GM10266 (cell line): ENCODE data around the gene OGDH.
"Not testable (repeated sequence)": the region's sequence is repeated elsewhere in the genome, so short reads cannot be mapped to it uniquely, and the experiment has no call there.

Experiments used
- DNase-seq: peaks from one replicate; pipeline ENCODE4 v3.0.0; 2012; ENCODE audit errors: extremely low spot score
- TF ChIP-seq, protein P1 (sequence below): IDR thresholded peaks from 2 replicates; pipeline ENCODE4 v1.5.1; 2012; ENCODE audit warnings: mild to moderate bottlenecking, low read depth; ENCODE audit not compliant: control insufficient read depth, insufficient read depth; ENCODE audit errors: missing control alignments

The OGDH gene

DNA sequence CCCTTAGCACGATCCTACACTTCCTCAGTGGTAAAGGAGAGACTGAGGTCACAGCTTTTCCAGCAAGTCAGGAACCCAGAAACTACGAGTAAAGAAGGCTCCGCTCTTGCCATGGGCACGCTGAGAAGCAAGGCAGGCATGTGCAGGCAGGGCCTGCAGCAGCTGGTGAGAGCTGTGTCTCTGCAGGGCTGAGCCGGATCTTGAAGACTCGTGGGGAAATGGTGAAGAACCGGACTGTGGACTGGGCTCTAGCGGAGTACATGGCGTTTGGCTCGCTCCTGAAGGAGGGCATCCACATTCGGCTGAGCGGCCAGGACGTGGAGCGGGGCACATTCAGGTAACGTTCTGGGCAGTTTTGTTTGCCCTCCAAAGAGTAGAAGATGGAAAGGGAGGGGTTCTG, 90.3 kb downstream of the OGDH start:
- TF ChIP-seq, protein P1, sequence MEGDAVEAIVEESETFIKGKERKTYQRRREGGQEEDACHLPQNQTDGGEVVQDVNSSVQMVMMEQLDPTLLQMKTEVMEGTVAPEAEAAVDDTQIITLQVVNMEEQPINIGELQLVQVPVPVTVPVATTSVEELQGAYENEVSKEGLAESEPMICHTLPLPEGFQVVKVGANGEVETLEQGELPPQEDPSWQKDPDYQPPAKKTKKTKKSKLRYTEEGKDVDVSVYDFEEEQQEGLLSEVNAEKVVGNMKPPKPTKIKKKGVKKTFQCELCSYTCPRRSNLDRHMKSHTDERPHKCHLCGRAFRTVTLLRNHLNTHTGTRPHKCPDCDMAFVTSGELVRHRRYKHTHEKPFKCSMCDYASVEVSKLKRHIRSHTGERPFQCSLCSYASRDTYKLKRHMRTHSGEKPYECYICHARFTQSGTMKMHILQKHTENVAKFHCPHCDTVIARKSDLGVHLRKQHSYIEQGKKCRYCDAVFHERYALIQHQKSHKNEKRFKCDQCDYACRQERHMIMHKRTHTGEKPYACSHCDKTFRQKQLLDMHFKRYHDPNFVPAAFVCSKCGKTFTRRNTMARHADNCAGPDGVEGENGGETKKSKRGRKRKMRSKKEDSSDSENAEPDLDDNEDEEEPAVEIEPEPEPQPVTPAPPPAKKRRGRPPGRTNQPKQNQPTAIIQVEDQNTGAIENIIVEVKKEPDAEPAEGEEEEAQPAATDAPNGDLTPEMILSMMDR = no peak

DNA sequence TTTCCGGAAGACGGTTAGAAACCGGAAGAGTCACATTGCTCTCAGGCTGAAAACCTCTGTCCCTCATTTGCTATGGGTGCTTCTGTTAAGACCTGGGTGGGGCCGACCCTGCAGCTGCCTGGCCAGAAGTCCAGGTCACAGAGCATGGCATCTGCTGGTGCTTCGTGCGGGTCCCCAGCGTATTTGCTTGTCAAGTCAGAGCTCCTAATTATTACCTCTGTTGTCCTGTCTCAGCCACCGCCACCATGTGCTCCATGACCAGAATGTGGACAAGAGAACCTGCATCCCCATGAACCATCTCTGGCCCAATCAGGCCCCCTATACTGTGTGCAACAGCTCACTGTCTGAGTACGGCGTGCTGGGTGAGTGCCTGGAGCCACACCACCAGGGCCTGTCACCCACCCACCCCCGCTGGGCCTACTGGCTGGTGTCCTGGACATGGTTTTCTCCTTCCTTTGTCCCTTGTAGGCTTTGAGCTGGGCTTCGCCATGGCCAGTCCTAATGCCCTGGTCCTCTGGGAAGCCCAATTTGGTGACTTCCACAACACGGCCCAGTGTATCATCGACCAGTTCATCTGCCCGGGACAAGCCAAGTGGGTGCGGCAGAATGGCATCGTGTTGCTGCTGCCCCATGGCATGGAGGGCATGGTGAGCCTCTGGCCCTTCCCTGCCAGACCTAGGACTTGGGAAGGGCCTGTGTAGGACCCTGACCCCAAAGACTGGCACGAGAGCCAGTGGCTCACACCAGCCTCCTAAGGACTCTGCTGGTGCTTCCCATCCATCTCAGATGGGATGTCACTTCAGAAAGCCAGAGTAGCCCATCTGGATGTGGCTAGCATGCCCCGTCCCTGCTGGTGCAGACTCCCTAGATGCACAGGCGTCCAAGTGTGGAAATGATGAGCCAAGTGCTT, 91.0 kb downstream of the OGDH start:
- TF ChIP-seq, protein P1 = no peak
- DNase-seq = no peak

More for the DNA sequence above, 90.3 kb downstream of the OGDH start:
- no peak for DNase-seq

DNA sequence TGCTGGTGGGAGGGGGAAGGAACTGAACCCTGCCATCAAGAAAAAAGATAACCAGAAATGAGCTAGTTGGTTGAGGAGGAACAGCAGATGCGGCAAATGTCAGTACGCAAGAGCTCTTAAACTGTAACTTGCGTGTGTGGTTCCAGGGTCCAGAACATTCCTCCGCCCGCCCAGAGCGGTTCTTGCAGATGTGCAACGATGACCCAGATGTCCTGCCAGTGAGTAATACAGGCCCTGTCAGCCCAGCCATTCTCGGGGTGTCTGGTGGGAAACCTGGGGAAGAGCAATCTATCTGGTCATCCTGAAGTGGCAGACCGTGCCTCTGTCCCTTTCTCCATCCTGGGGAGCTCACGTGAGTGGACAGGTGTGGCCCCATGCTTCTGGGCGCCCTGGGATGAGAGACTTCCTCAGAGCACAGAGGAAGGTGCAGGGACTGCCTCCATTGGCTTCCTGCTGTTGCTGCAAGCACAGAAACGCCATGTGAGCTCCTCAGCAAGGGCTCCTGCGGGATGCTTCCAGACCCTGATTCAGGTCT, 91.7 kb downstream of the OGDH start:
- TF ChIP-seq, protein P1 = no peak
- DNase-seq = no peak

DNA sequence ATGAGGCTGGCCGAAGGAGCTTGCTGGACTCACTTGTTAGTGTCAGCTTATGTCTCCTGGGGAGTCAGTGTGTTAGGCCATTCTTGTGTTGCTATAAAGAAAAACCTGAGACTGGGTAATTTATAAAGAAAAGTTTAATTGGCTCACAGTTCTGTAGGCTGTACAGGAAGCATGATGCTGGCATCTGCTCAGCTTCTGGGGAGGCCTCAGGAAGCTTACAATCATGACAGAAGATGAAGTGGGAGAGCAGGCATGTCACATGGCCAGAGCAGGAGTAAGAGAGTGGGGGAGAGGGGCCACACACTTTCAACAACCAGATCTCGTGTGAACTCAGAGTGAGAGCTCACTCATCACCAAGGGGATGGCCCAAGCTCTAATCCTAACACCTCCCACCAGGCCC, 93.2 kb downstream of the OGDH start:
- not testable (repeated sequence) for DNase-seq

DNA sequence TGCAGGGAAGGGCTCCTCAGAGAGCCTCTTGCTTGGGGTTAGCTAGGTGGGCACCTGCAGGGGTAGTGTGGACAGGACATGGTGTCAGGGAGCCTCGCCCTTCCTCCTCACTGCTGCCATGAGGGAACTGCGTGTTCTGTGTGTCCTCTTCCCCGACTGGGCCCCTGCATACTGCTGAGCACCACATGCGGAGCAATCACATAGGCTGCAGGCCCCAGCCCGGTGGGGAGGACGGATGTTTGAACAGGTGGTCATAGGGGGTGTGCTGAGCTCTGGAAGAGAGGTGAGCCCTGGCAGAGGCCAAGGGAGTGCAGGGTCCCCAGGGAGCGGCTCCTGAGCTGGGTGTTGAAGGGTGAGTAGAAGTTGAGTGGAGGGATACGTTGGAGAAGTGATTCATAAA, 93.9 kb downstream of the OGDH start:
- DNase-seq = no peak
- TF ChIP-seq, protein P1 = no peak

DNA sequence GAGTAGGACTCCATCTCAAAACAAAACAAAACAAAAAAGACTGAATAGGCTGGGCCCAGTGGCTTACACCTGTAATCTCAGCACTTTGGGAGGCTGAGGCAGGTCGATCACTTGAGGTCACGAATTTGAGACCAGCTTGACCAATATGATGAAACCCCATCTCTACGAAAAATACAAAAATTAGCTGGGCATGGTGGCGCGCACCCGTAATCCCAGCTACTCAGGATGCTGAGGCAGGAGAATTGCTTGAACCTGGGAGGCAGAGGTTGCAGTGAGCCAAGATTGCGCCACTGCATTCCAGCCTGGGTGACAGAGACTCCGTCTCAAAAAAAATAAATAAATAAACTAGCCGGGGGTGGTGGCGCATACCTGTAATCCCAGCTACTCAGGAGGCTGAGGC, 97.0 kb downstream of the OGDH start:
- not testable (repeated sequence) for DNase-seq

DNA sequence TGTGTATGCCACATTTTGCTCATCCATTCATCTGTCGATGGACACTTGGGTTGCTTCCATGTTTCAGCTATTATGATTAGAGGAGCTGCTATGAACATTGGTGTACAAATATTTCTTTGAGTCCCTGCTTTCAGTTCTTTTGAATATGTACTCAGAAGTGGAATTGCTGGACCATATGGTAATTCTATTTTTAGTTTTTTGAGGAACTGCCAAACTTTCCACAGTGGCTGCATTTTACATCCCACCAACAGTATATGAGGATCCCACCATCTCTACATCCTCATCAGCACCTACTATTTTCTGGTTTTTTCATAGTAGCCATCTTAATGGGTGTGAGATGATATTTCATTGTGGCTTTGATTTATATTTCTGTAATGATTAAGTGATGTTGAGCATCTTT, 97.5 kb downstream of the OGDH start:
- TF ChIP-seq, protein P1 = no peak
- no peak for DNase-seq

DNA sequence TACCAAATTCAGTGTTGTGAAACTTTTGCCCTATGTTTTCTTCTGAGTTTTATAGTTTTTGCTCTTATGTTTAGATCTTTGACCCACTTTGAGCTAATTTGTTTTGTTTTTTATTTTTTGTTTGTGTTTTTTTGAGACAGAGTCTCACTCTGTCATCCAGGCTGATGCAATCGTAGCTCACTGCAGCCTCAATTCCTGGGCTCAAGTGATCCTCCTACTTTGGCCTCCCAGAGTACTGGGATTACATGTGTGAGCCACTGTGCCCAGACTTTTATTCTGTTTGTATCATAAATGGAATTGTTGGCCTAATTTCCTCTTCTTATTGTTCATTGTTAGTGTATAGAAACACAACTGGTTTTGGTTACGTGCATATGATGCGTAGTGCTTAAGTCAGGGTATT, 99.0 kb downstream of the OGDH start:
- DNase-seq = no peak
- TF ChIP-seq, protein P1 = no peak
